GM21528 (cell line): ENCODE measurements around the gene C10orf95.

ENCODE experiments used
- ATAC-seq: cut with Tn5 transposase; IDR thresholded peaks from one replicate; pipeline ENCODE4 v1.9.1; 2021; ENCODE audit warnings: mild to moderate bottlenecking, moderate library complexity; ENCODE audit not compliant: unreplicated experiment, low FRiP score

C10orf95 gene

DNA sequence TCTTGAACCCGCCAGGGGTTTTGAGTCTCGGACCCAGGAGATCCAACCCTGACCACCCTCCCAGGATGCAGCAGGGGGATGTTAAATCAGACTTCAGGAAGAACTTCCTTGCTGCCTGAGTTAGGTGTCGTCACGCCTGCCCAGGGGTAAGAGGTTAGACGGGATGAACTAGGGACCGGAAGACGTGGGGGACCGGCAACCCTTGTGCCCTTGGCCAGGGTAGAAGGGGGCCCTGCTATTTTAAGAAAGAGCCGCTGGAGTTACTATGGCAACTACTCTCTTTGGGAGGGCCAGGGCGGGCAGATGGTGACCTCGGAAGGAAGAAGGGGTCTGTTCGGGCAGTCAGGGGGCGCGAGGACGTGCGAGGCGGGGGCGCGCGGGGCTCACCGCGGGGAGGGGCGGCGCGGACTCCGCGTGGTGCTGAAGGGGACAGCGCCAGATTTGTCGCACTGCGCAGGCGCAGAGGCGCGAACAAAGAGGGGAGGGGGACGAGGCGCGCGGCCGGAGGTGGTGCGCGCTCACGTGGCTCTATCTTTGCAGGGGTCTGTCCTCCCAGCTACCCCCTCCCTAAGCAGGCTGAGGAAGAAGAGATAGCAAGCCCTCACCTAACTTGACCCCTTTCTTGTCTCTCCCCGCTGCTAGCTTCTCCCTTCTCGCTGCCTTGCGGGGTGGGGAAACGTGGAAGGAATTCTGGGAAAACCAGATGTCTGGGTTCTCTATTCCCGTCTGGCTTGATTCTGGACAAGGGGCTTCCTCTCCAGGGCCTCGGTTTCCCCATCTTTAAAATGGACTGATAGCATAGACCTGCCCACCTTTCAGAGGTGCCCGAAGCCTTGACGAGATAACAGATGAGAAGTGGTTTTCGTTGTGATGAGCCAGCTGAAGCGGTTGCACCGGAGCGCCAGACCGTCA lies 31.8 kb downstream of the C10orf95 start:
- ATAC-seq: no peak

DNA sequence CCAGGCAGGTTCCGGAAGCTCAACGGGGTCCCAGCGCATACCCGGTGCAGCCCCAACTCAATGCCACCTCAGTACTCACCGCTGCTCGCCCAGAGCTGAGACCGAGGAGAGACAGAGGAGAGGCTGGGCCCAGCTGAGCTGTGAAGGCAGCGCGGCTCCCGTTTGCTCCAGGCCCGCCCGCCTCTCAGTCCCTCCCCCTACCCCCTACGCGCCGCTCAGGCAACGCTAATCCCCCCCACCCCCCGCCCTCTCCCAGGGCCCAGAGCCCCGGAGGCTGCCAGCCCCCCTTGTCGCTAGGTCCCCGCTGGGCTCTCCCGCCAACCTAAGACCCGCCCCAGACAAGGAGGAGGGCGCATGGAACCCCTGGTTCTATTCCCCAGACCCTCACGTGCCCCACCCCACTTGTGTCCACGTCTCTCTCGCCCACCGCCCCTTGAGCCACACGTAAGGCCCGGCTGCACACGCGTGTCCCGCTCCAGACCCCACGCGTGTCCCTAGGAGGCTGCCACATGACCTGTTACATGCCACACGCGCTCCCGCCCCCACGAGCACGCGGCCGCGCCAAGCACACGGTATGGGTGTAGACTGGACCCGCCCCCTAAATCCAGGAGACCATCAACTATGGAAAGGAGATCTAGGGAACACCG lies 32.6 kb downstream of the C10orf95 start, which contains the start of gene PSD:
PSD (minus strand) TSS at position 164 of the 647 bp plus-strand sequence. CDS start 1,747 bp downstream, outside the sequence.
- no peak for ATAC-seq

DNA sequence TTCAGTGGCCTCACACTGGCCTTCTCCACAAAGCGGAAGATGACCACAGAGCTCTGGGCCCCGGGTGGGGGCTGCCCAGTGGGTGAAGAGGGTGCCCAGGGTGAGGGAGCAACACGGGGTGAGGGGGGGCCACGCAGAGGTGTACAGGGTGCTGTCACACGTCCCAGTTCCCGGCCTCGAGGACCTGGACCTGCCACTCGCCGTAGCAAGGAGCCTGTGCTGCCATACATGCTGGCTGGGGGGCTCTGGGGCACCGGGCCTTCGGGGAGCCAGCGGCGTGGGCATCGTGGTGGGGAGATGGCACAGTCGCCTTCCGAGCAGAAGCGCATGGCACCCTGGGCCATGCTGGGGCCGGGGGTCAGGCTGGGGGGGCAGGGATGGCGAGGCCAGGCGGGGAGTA lies 34.6 kb downstream of the C10orf95 start:
- no peak for ATAC-seq

DNA sequence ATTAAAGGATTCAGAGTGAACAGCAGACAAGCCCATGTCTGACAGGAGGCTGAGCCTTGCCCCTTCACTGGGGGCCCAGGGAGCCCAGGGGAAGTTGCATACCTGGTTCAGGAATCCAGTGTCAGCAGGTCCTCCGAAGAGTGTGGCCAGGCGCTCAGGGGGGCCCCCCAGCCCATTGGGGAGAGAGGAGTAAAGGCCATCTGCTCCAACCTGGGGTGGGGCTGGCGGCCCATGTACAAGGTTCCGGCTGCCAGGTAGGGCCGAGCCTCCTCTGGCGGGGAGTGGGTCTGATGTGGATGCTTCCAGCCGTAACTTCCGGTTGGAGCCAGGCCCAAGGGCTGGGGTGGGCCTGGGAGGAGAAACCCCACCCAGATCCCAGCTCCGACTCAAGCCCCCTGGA lies 35.1 kb downstream of the C10orf95 start:
- no peak for ATAC-seq

DNA sequence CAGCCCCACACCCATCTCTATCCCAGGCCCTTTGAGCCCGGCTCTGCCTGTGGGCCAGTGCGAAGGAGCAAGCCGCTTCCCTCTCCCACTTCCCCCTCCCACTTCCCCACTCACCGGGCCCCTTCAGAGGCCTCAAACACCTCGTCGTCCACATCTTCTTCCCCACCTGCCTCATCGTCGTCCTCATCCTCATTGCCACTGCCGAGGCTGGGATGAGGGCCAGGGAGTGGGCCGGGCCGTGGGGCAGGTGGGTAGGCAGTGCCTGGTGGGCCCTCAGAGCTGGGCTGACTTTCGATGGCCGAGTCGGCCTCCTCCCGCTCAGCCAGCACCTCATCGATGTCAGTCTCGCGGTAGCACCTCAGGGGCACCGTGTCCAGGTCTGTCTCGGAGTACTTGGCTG lies 36.6 kb downstream of the C10orf95 start:
- no peak for ATAC-seq

DNA sequence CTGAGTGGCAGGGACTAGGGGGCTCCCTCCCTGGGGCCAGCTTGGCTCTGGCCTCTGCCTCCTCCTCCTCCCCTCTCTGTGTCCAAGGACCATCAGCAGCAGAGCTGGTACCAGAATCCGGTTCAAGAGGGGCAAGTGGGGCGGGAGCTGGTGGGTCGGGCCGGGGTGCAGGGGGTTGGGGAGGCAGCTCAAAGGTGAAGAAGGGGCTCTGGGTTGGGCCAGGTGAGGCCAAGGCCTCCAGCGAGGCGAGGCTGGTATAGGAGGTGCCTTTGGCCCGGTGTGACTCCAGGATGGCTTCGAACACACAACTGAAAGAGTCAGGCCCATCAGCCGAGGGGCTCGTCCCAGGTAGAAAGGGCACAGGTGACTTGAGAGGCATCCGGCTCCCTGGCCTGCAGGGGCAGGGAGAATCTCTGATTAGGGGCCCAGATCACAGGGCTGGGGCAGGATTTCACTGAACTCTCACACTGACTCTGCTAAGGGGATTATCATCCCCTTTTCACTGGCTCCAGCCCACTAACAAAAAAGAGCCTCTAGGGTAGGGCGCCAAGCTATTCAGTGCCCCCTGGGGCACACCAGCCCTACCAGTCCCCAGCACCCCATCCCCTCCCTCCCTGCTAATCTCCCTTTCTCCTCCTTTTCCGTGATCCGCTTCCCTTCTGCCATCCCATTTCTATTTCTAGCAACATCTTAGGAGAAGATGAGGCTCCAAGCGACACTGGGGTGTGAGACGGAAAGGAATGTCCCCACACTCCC lies 37.4 kb downstream of the C10orf95 start:
- no peak for ATAC-seq

DNA sequence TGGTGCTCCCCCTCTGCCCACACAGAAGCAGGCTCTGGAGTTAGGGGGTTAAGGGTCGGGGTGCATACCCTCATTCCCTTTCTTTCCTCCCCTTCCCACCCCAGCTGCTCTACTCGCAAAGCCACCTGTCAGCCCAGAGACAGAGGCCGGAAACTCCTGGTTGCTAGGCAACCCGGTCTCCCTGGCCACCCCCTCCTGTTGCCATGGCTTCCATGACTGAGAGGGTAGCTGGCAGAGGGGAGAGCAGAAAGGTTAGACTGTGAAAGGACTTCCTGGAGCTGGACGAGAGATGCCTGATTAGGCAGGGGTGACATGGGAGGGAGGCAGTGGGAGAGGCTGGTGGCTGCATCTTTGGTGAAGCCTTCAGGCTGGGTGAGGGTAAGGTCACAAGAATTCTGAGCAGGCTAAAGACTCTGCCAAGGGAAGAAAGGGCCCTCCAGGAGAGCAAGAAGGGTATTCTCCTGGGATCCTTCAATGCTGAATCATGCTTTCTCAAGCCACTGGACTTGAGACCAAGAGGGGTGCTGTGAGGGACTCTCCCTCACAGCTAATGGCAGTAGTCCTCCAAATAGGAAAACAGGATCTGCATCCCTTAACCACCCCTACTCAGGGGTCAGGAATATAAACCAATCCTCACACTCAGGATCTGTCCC lies 38.2 kb downstream of the C10orf95 start:
- ATAC-seq: no peak

DNA sequence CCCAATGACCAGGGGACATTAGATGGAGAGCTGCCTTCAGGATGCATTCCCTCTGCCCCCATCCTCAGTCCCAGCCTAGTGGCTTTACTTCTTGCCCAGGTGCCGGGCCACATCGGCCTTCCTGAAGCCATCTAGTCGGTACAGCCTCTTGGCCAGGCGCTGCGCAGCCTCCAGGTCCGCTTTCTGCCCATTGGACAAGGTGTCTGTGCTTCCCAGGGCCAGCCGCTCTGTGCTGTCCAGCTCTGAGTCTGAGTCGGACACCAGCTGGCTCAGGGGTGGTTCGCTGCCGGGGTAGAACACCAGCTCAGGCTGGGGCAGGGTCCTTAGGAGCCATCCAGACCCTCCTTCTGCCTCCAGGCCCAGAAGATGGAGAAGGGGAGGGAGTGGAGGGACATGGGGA lies 39.0 kb downstream of the C10orf95 start:
- no peak for ATAC-seq

DNA sequence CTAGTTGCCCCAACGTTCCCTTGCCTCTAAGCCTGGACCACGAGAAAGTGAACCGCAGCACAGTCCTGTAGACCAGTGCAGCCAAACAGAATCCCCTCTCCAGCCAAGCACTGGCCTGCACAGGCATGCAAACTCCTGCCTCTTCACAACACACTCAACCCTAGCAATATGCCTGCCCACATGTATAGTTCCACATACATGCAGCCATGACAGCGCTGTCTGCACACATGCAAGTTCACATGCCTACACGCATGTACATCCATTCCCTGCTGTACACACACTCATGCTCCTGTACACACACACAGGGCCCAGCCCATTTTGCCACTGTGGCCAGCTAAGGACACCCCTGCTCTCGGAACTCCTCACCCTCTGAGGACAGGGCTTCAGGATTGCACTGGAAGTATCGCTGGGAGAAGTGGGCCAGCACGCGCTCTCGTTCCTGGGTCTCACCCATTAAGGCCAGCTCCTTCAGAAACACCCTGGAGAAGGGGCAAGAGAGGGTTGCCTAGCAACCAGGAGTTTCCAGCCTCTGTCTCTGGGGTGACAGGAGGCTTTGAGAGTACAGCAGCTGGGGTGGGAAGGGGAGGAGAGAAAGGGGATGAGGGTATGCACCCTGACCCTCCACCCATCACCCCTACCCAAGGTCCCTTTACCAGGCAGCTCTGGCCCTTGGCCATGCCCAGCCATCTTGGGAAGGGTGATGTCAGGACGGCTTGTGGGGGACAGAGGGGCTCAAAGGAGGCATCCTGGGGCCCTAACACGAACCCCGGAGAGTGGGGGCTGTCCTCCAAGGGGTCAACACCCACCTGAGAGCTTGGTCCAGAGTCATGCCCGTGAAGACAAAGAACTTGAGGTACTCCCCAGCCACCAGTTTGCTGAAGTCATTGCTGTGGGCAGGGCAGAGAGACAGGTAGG lies 39.7 kb downstream of the C10orf95 start:
- no peak for ATAC-seq

DNA sequence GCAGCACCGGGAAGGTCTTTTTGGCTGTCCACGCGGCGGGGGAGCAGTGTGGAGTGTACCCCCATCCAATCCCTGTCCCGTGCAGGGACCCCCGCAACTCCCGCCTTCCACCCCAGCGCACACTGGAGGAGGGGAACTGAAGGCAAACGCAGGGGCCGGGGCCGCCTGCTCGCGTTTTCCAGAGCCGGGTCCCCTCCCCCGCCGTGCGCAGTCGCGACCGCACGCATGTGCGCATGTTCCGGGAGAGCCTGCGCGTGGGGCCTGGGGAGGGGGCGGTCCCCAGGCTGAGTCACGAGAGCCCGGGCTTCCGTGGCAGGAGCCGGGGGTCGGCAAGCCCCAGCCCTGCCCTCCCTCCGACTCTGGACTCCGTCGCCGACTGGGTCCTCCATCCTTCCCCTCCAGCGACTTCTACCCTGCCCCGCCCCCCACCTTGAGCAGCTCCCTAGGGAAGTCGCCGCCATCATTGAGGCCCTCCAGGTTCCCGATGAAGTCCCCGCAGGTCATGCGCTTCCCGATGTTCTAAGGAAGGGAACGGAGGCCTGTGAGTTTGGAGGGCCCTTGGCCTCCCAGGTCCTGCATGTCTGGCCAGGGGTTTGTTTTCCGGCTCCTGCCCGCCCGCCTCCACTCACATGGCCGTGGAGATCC lies 40.8 kb downstream of the C10orf95 start:
- ATAC-seq: no peak

DNA sequence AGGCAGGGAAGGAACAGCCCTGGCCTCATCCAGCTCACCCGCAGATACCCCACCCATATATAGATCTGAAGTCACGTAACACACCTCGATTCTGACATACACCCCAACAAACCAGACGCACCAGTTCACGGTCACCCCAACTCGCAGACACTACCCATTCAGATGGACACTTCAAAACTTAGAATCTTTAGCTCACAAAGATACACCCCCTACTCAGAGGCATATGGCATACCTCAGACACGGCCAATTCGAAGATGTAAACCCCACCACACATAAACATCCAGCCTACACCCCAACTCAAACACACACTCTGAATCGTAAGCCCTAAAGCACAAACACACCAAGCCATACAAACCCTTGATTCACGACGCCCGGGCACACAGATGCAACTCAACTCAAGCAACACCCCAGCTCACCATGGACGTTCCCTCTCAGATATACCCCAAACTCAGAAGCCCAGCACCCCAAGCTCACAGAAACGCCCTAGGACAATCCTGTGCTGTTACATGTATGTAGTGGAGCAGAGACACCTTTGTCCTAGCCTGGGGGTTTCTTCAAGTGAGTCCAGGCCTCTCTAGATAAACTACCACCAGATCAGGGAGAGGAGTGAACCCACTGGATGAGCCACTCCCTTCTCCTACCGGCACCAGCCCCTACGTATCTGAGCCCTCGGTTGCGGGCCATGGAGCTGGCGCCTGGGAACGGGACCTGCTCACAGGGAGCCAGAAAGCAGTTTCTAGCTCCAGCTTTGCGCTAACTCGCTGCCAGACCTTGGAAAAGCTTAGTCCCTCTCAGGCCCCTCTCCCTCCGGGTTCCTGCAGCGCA lies 41.5 kb downstream of the C10orf95 start:
- ATAC-seq: no peak

DNA sequence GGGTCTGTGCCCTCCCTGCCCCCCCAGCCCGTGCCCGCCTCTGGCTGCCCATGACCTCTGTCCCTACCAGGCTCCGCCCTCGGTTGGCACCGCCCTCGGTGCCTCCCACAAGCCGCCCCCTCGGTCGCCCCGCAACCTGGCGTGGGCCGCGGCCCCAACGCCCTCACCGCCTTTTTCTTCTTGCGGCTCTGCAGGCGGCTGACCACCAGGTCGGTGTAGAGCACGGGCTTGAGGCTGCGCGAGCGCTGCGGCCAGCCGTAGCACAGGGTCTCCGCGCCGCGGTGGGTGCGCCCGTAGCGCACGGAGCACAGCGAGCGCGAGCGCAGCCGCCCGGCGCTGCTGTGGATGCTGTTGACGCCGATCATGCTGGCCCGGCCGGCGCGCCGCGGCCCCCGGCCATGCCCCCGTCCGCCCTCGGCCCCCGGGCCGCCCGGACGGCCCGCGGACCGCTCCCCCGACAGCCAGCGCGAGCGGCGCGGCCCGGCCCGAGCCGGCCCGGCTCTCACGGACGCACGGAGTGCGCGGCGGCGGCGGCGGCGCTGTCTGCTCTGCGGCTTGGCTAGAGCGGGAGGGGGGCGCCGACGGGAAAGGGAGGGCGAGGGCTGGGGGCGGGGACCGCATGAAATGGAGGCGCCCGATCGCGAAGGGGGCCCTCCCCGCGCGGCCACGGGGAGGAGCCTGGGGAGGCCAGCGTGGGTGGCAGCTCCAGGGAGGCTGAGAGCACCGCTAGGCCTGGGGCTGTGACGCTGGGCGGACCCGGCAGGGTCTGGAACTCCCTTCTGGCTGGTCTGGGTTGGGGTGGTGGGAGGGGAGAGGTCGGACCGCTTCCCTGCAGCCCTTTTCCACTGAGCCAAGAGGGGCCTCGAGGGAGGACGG lies 42.4 kb downstream of the C10orf95 start:
- ATAC-seq: no peak

DNA sequence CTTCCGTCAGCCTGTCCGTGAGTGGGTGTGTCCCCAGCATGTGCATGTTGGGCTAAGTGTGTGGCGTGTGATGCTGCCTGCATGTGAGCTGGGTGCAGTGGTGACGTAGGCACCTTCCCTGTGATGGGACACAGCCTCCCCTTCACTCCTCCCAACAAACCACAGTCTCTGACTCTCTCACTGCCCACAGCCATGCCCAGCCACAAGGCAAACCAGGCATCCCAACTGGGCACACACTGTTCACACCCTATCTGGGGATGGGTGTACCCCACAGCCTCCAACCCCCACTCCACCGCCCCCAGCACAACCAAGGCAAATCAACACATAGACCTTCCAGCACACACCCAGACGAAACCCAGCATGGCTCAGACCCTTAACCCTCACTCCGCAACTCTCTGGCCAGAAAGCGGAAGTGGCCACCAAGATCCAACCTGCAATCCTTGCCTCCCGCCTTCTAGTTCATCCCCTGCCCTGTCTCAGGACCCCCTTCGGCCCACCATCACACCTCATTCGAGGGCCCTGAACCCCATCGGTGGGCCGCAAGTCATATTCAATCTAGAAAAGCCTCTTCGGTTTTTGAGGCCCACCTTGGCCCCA lies 43.1 kb downstream of the C10orf95 start:
- ATAC-seq: no peak

DNA sequence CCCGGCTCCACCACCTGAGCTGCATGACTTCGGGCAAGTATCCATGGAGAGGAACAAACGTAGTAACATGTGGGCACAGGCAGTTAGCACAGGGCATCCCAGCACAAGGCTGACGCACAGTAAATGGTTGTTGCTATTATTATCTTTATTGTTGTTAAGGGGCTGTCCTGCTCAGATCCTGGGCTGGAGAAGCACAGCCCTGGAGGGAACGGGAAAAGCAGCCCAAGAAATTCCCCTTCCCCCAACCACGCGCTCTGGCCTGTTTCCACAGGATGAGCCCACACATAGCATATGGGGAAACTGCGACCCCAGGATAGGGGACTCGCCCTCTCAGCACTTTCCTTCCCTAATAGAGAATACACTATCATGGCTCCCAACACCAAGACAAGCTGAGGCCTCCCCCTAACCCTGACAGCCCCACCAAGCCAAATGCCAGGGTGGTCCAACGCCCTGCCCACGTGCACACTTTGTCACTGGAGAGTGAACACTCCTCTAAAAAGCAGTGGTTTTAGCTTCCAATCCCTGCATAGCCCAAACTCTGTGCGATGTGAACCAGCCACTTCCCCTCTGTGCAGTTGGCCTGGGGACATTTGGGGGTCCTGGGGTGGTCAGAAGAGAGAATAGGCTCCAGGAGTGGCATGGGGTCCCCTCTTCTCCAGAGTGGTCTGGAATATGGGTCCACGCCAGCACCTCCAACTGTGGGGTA lies 43.8 kb downstream of the C10orf95 start:
- no peak for ATAC-seq

DNA sequence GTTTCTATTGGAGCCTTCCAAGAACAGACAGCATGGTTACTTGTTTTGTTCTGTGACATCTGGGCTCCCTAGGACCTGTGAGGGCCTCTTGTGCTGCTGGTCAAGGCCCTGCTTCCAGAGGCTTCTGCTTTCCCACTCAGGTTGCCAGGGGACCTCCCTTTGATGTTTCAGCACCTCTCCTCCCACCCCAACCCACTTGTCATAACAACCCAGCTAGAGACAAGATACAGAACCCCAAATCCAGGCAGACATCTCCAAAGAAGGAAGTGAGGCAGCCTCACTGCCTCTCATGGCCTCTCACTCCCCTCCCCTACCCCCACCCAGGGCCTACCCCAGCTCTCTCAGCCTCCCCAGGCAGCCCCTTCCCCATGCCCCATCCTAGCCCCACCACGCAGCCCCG lies 44.5 kb downstream of the C10orf95 start:
- ATAC-seq: no peak

DNA sequence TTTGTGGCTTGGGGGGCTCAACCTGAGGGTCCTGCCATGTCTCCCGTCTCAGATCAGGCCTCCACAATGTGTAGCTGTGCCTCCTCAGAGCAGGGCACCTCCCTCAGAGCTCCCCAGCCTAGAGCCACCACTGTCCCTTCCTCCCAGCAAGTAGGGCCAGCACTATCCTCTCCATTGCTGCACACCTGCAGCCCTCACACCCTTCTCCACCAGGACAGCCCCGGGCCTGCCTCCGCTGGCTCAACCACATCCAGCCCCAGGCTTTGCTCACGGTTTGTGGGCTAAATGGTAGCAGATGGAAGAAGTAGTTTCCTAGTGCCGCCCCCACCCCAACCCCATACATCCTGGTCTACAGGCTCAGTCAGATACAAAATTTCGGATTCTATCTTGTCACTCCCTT lies 45.7 kb downstream of the C10orf95 start:
- ATAC-seq: no peak
